Keratinocyte (primary cell): ENCODE measurements around the gene VPS26B. TPM values are rescaled to one million over a fixed set of nuclear protein-coding genes. Genes with fewer than 3 reads are reported as not detected.

Experiments used
- DNase-seq: peaks from one replicate; pipeline ENCODE4 v3.0.0-alpha.2; 2011; ENCODE audit warnings: low read depth, missing footprints, low spot score
- FAIRE-seq: peaks from 2 replicates; lab custom pipeline; 2011; peaks lifted over from hg19 to GRCh38; lab: Jason Lieb, UNC
- H2AFZ ChIP-seq: 2 replicates; pipeline ENCODE4 v1.6.0; 2012; ENCODE audit warnings: low read length, control low read depth, inconsistent platforms; ENCODE audit not compliant: control insufficient read depth
- H3K27ac ChIP-seq: 2 replicates; pipeline ENCODE4 v1.5.1; 2011; ENCODE audit warnings: low read length; ENCODE audit not compliant: control insufficient read depth, insufficient read depth
- H3K27me3 ChIP-seq: 3 replicates; pipeline ENCODE4 v1.6.0; 2011; ENCODE audit warnings: low read length; ENCODE audit not compliant: control insufficient read depth, insufficient read depth; ENCODE audit errors: extremely low read depth
- H3K36me3 ChIP-seq, 2 experiments: 2 replicates in 1 of 2; 3 replicates in 1 of 2; pipeline ENCODE4 v1.5.1; 2011; ENCODE audit warnings: low read length in 2 of 2, mild to moderate bottlenecking in 1 of 2; ENCODE audit not compliant: control insufficient read depth in 2 of 2, insufficient read depth in 2 of 2; ENCODE audit errors: extremely low read depth in 1 of 2
- H3K4me1 ChIP-seq: 3 replicates; pipeline ENCODE4 v1.5.1; 2011; ENCODE audit warnings: low read length; ENCODE audit not compliant: control insufficient read depth, insufficient read depth; ENCODE audit errors: extremely low read depth
- H3K4me2 ChIP-seq: 3 replicates; pipeline ENCODE4 v1.6.0; 2011; ENCODE audit warnings: low read depth, low read length; ENCODE audit not compliant: control insufficient read depth, insufficient read depth; ENCODE audit errors: extremely low read depth
- H3K4me3 ChIP-seq, 3 experiments: fragments of 200-600 bp in 1 of 3; sonication (generic) in 1 of 3; 2 replicates in 2 of 3; 3 replicates in 1 of 3; pipeline ENCODE4 v1.5.1; 2011 to 2016; ENCODE audit warnings: low read length in 3 of 3, mild to moderate bottlenecking in 3 of 3, control low read depth in 2 of 3, inconsistent platforms in 1 of 3, low read depth in 1 of 3, mixed read lengths in 1 of 3, mixed run types in 1 of 3, moderate library complexity in 1 of 3; ENCODE audit not compliant: control insufficient read depth in 2 of 3, insufficient read depth in 2 of 3; ENCODE audit errors: extremely low read depth in 1 of 3
- H3K79me2 ChIP-seq: 2 replicates; pipeline ENCODE4 v1.6.0; 2012; ENCODE audit warnings: low read length; ENCODE audit not compliant: control insufficient read depth, insufficient read depth
- H3K9ac ChIP-seq: 3 replicates; pipeline ENCODE4 v1.6.0; 2011; ENCODE audit warnings: low read length; ENCODE audit not compliant: control insufficient read depth, insufficient read depth; ENCODE audit errors: extremely low read depth
- H3K9me1 ChIP-seq: 3 replicates; pipeline ENCODE4 v1.6.0; 2011; ENCODE audit warnings: low read length; ENCODE audit not compliant: control insufficient read depth, insufficient read depth; ENCODE audit errors: extremely low read depth
- H3K9me3 ChIP-seq: 2 replicates; pipeline ENCODE4 v1.5.1; 2012; ENCODE audit warnings: low read depth, low read length; ENCODE audit not compliant: control insufficient read depth
- H4K20me1 ChIP-seq: 3 replicates; pipeline ENCODE4 v1.6.0; 2011; ENCODE audit warnings: low read length; ENCODE audit not compliant: control insufficient read depth, insufficient read depth; ENCODE audit errors: extremely low read depth
- CTCF ChIP-seq, 3 experiments: IDR thresholded peaks in 1 of 3; conservative IDR thresholded peaks in 1 of 3; optimal IDR thresholded peaks in 1 of 3; 2 replicates in 2 of 3; 3 replicates in 1 of 3; pipeline versions ENCODE3 to v1.5.1; 2011; ENCODE audit warnings: low read length in 3 of 3, mild to moderate bottlenecking in 3 of 3, moderate library complexity in 2 of 3, control low read depth in 1 of 3, inconsistent platforms in 1 of 3; ENCODE audit not compliant: insufficient read depth in 2 of 3; ENCODE audit errors: extremely low read depth in 1 of 3
- EZH2 ChIP-seq: IDR thresholded peaks from one replicate; pipeline ENCODE4 v1.6.1; 2012; ENCODE audit warnings: inconsistent platforms, mild to moderate bottlenecking, low read length, moderate library complexity
- dilution Hi-C: fragments of 300-500 bp; cut with MboI; formaldehyde crosslinking; loops from one replicate; pipeline ENCODE4 v1.7.0; 2020; ENCODE audit warnings: low sequenced_read_pairs; ENCODE audit not compliant: extremely low pct_ligation_motif_present
- polyA plus RNA-seq, 5 experiments: library from polyadenylated mRNA; depleted of rRNA in 3 of 5; stranded (reverse) in 3 of 5; stranded (forward) in 1 of 5; unstranded in 1 of 5; fragments of >200 nt; gene quantifications; 1 replicate in 1 of 5; 2 replicates in 3 of 5; 3 replicates in 1 of 5; pipeline versions ENCODE4 v1.2.1 to v1.2.3, GENCODE V29; 2011 to 2012; ENCODE audit warnings: missing spikeins in 2 of 5, low read depth in 1 of 5, low replicate concordance in 1 of 5

VPS26B gene
- polyA plus RNA-seq, 1 donor (not counting 4 experiments of a cell fraction or from before 2014, with no cell fraction given), result 46.9 TPM

GRCh38 chr11:134228625-134229024 is 4.2 kb downstream of the VPS26B start:
- Histone ChIP-seq H3K9me1 (peaks cover 2% of the 10 kb centered on the region), H3K79me2 (peaks cover 74% of the 10 kb centered on the region), H3K4me1 (peaks cover 16% of the 10 kb centered on the region), H2AFZ (no peak overlapping the region), H3K9ac (no peak overlapping the region), H3K27me3 (no peaks in the 10 kb centered on the region), H3K9me3 (no peaks in the 10 kb centered on the region), H3K4me2 (no peak overlapping the region), H4K20me1 (peaks cover 2% of the 10 kb centered on the region), H3K27ac (no peak overlapping the region), H3K36me3 (peaks cover 0 to 10% of the 10 kb centered on the region in 2 experiments), H3K4me3 (no peak overlapping the region)
- FAIRE-seq (no peak), DNase-seq (no peak)
- dilution Hi-C loops, result no loop called here
- TF ChIP-seq CTCF (optimal IDR thresholded peaks at IDR 0.05 in 1 of 3, IDR thresholded peaks at IDR 0.05 in 1 of 3, conservative IDR thresholded peaks at IDR 0.05 in 1 of 3; ENCODE audit: extremely low read depth in 1 of 3, insufficient read depth in 2 of 3, low read length in 3 of 3) (no peak), EZH2 (no peak)

- Histone ChIP-seq H3K9me3 (no peaks in the 10 kb centered on the region), H3K4me3 (no peak overlapping the region), H4K20me1 (peaks cover 2% of the 10 kb centered on the region), H3K36me3 (peaks cover 0 to 10% of the 10 kb centered on the region in 2 experiments), H3K9ac (no peak overlapping the region), H3K79me2 (peaks cover 78% of the 10 kb centered on the region), H3K4me1 (peaks cover 16% of the 10 kb centered on the region), H2AFZ (no peak overlapping the region), H3K9me1 (peaks cover 2% of the 10 kb centered on the region), H3K4me2 (no peak overlapping the region), H3K27me3 (no peaks in the 10 kb centered on the region), H3K27ac (no peak overlapping the region)
- no peak for FAIRE-seq
- DNase-seq, result no peak
- TF ChIP-seq CTCF (optimal IDR thresholded peaks at IDR 0.05 in 1 of 3, IDR thresholded peaks at IDR 0.05 in 1 of 3, conservative IDR thresholded peaks at IDR 0.05 in 1 of 3; ENCODE audit: extremely low read depth in 1 of 3, insufficient read depth in 2 of 3, low read length in 3 of 3) (no peak), EZH2 (no peak)
- dilution Hi-C loops, result no loop called here
Observed at GRCh38 chr11:134229126-134229790, 4.8 kb downstream of the VPS26B start.
